ENCODE measurements around the gene COG8. TPM values are rescaled to one million over a fixed set of nuclear protein-coding genes. Genes with fewer than 3 reads are reported as not detected.

COG8 gene
- total RNA-seq, 3 donors from 2014 or later (not counting 1 experiment from before 2014, with no cell fraction given) = 26.3 to 34.6 (median 29.0) TPM

GRCh38 chr16:69328854-69329316 lies 10.5 kb downstream of the COG8 start:
- no peak overlapping the region for H3K4me3 ChIP-seq (ENCODE audit: low read length)
- TF ChIP-seq, protein P1, sequence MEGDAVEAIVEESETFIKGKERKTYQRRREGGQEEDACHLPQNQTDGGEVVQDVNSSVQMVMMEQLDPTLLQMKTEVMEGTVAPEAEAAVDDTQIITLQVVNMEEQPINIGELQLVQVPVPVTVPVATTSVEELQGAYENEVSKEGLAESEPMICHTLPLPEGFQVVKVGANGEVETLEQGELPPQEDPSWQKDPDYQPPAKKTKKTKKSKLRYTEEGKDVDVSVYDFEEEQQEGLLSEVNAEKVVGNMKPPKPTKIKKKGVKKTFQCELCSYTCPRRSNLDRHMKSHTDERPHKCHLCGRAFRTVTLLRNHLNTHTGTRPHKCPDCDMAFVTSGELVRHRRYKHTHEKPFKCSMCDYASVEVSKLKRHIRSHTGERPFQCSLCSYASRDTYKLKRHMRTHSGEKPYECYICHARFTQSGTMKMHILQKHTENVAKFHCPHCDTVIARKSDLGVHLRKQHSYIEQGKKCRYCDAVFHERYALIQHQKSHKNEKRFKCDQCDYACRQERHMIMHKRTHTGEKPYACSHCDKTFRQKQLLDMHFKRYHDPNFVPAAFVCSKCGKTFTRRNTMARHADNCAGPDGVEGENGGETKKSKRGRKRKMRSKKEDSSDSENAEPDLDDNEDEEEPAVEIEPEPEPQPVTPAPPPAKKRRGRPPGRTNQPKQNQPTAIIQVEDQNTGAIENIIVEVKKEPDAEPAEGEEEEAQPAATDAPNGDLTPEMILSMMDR (IDR thresholded peaks at IDR 0.05) = no peak
- Mint-ChIP-seq H3K9me3 (no peaks in the 10 kb centered on the region), H3K4me3 (peak overlapping the region; percentile 77), H3K27me3 (ENCODE audit: low read depth in 2 of 2) (no peaks in the 10 kb centered on the region), H3K36me3 (no peaks in the 10 kb centered on the region), H3K4me1 (peaks cover 14 to 24% of the 10 kb centered on the region in 2 donors), H3K27ac (peak overlapping the region in 1 of 2 donors; percentile 27)
- H3K4me1 ChIP-seq (ENCODE audit: control insufficient read depth, insufficient read depth, low read length) = peaks cover 26% of the 10 kb centered on the region
- H3K27ac ChIP-seq (ENCODE audit: low read length) = no peak overlapping the region
- peaks cover 28% of the 10 kb centered on the region for H3K36me3 ChIP-seq (ENCODE audit: control insufficient read depth, insufficient read depth, low read length)
- intact Hi-C loops (cut with micrococcal nuclease) = loop anchor here (10.0 kb wide), 1 partner anchor 126 kb away; no protein-coding TSS in a partner anchor
- ATAC-seq = no peak
- H3K27me3 ChIP-seq (ENCODE audit: control insufficient read depth, insufficient read depth, low read length) = no peaks in the 10 kb centered on the region
- 83% methylated on average over 10 of the region's 10 CpGs for WGBS (ENCODE audit: insufficient coverage)
- no peaks in the 10 kb centered on the region for H3K9me3 ChIP-seq (ENCODE audit: control insufficient read depth, insufficient read depth, low read length)
- DNase-seq = peak in 1 of 2 donors; percentile 20

DNA sequence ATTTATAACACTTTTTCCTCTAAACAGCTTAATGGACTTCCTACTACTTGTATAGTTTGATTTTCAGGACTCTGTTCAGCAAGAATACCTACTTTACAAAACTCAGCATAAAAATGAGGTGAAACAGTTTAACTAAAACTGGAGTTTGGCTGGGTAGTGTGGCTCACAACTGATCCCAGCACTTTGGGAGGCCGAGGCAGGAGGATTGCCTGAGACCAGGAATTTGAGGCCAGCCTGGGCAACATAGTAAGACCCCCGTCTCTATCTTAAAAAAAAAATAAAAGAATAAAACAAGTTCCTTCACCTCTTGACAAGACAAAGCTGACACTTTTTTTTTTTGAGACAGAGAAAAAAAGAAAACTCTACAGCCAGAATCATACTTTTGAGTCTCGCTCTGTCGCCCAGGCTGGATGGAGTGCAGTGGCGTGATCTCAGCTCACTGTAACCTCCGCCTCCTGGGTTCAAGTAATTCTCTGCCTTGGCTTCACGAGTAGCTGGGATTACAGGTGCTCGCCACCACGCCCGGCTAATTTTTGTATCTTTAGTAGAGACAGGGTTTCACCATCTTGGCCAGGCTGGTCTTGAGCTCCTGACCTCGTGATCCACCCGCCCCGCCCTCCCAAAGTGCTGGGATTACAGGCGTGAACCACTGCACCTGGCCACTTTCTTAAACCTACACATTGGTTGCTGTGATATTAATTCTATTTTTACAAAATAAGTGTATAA lies 11.6 kb downstream of the COG8 start:
- TF ChIP-seq, protein P1 (IDR thresholded peaks at IDR 0.05) = no peak
- Mint-ChIP-seq H3K27me3 (ENCODE audit: low read depth in 2 of 2) (no peaks in the 10 kb centered on the region), H3K4me1 (peaks cover 14 to 24% of the 10 kb centered on the region in 2 donors), H3K36me3 (no peaks in the 10 kb centered on the region), H3K4me3 (no peak overlapping the region), H3K27ac (peak overlapping the region in 1 of 2 donors; percentile 27), H3K9me3 (no peaks in the 10 kb centered on the region)
- no peak overlapping the region for H3K4me3 ChIP-seq (ENCODE audit: low read length)
- intact Hi-C loops (cut with micrococcal nuclease) = loop anchor here (10.0 kb wide), 1 partner anchor 127 kb away; no protein-coding TSS in a partner anchor
- H3K27ac ChIP-seq (ENCODE audit: low read length) = no peak overlapping the region
- peaks cover 27% of the 10 kb centered on the region for H3K36me3 ChIP-seq (ENCODE audit: control insufficient read depth, insufficient read depth, low read length)
- peaks cover 26% of the 10 kb centered on the region for H3K4me1 ChIP-seq (ENCODE audit: control insufficient read depth, insufficient read depth, low read length)
- H3K27me3 ChIP-seq (ENCODE audit: control insufficient read depth, insufficient read depth, low read length) = no peaks in the 10 kb centered on the region
- H3K9me3 ChIP-seq (ENCODE audit: control insufficient read depth, insufficient read depth, low read length) = no peaks in the 10 kb centered on the region
- ATAC-seq (no peak), DNase-seq (no peak)
- 96% methylated on average over 11 of the region's 14 CpGs for WGBS (ENCODE audit: insufficient coverage)

- no peaks in the 10 kb centered on the region for H3K9me3 Mint-ChIP-seq
- DNase-seq (no peak), ATAC-seq (no peak)
- no peaks in the 10 kb centered on the region for H3K36me3 Mint-ChIP-seq
- peak overlapping the region; percentile 41 to 45 for H3K27ac Mint-ChIP-seq
- no peak overlapping the region for H3K27ac ChIP-seq (ENCODE audit: low read length)
- peaks cover 26% of the 10 kb centered on the region for H3K4me1 ChIP-seq (ENCODE audit: control insufficient read depth, insufficient read depth, low read length)
- intact Hi-C loops (cut with micrococcal nuclease) = loop anchor here (10.0 kb wide), 1 partner anchor 128 kb away; no protein-coding TSS in a partner anchor
- no peaks in the 10 kb centered on the region for H3K27me3 Mint-ChIP-seq (ENCODE audit: low read depth in 2 of 2)
- H3K4me3 ChIP-seq (ENCODE audit: low read length) = no peak overlapping the region
- peaks cover 35% of the 10 kb centered on the region for H3K36me3 ChIP-seq (ENCODE audit: control insufficient read depth, insufficient read depth, low read length)
- H3K4me1 Mint-ChIP-seq = peaks cover 14 to 30% of the 10 kb centered on the region in 2 donors
- TF ChIP-seq, protein P1 (IDR thresholded peaks at IDR 0.05) = no peak
- no peaks in the 10 kb centered on the region for H3K27me3 ChIP-seq (ENCODE audit: control insufficient read depth, insufficient read depth, low read length)
- no peak overlapping the region for H3K4me3 Mint-ChIP-seq
- WGBS (ENCODE audit: insufficient coverage) = 75% methylated on average over 7 of the region's 7 CpGs
- H3K9me3 ChIP-seq (ENCODE audit: control insufficient read depth, insufficient read depth, low read length) = no peaks in the 10 kb centered on the region
These were observed 13.0 kb downstream of the COG8 start for GRCh38 chr16:69326172-69326873.
